HCT116 (cell line): Measurements from ENCODE around the gene FKBP4. TPM values are rescaled to one million over a fixed set of nuclear protein-coding genes. Genes with fewer than 3 reads are reported as not detected.

Experiments used
- ATAC-seq: fragments of 200-7000 bp; cut with Tn5 transposase; 2 replicates; pipeline ENCODE4 v1.9.1; 2020; ENCODE audit warnings: mild to moderate bottlenecking, moderate library complexity
- BruUV-seq: library from RNA; stranded (reverse); fragments of 400-500 nt; replicated peaks from 2 replicates; lab custom pipeline; 2021; lab: Mats Ljungman, UMichigan
- CTCF ChIA-PET: fragments of 300-600 bp; sonication (Branson Sonifier 250); formaldehyde crosslinking; loops from one replicate; lab custom pipeline; 2021; ENCODE audit warnings: antibody characterized with exemption; lab: Charles Lee
- POLR2A ChIA-PET: fragments of 300-600, 350-600 bp; sonication (Branson Sonifier 250); formaldehyde crosslinking; loops from one replicate; lab custom pipeline; 2021; ENCODE audit warnings: antibody characterized with exemption; lab: Charles Lee
- RAD21 ChIA-PET, 2 experiments: fragments of 300-600 bp; sonication (Branson Sonifier 250); formaldehyde crosslinking; loops; one replicate each; lab custom pipeline; 2023; ENCODE audit warnings: low total read pairs in 2 of 2; ENCODE audit not compliant: uncharacterized antibody in 2 of 2, unreplicated experiment in 2 of 2, low non-redundant PET in 1 of 2; lab: Charles Lee
- DNase-seq: peaks from one replicate; pipeline ENCODE4 v3.0.0-alpha.2; 2010; ENCODE audit warnings: low read depth, low spot score
- H2AFZ ChIP-seq: fragments of 200-600 bp; shearing (Covaris generic), sonication (generic); 2 replicates; pipeline ENCODE4 v1.6.1; 2017; ENCODE audit warnings: low read depth, mixed run types, mixed read lengths, antibody characterized with exemption, low read length; ENCODE audit not compliant: poor library complexity, severe bottlenecking
- H3K27ac ChIP-seq: 2 replicates; pipeline ENCODE4 v1.5.1; 2012; ENCODE audit warnings: low read depth, low read length
- H3K27me3 ChIP-seq: fragments of 200-600 bp; sonication (generic); 2 replicates; pipeline ENCODE4 v1.6.1; 2016; ENCODE audit warnings: mixed run types, low read length, mixed read lengths; ENCODE audit not compliant: insufficient read depth
- H3K36me3 ChIP-seq, 2 experiments: fragments of 200-500 bp in 1 of 2; fragments of 200-600 bp in 1 of 2; sonication (Bioruptor generic) in 1 of 2; sonication (generic) in 1 of 2; 2 replicates each; pipeline versions ENCODE4 v1.5.1 to v1.6.1; 2014 to 2016; ENCODE audit warnings: low read length in 2 of 2, inconsistent platforms in 1 of 2, mixed read lengths in 1 of 2, mixed run types in 1 of 2; ENCODE audit not compliant: insufficient read depth in 2 of 2, control insufficient read depth in 1 of 2
- H3K4me1 ChIP-seq, 2 experiments: fragments of 200-600 bp in 1 of 2; sonication (generic) in 1 of 2; 2 replicates each; pipeline versions ENCODE4 v1.5.1 to v1.6.1; 2012 to 2017; ENCODE audit warnings: low read length in 2 of 2, inconsistent platforms in 1 of 2, mild to moderate bottlenecking in 1 of 2, mixed read lengths in 1 of 2, mixed run types in 1 of 2, moderate library complexity in 1 of 2; ENCODE audit not compliant: insufficient read depth in 2 of 2, control insufficient read depth in 1 of 2
- H3K4me2 ChIP-seq: fragments of 200-600 bp; sonication (generic); 2 replicates; pipeline ENCODE4 v1.6.1; 2017; ENCODE audit warnings: mixed run types, low read length, mixed read lengths
- H3K4me3 ChIP-seq, 2 experiments: fragments of 200-600 bp in 1 of 2; sonication (generic) in 1 of 2; replicated peaks in 1 of 2; 2 replicates each; pipeline ENCODE4 v1.5.1; 2011 to 2016; ENCODE audit warnings: low read length in 2 of 2, control low read depth in 1 of 2, low read depth in 1 of 2, mild to moderate bottlenecking in 1 of 2, mixed read lengths in 1 of 2, mixed run types in 1 of 2
- H3K79me2 ChIP-seq: fragments of 200-600 bp; sonication (generic); 2 replicates; pipeline ENCODE4 v1.6.1; 2017; ENCODE audit warnings: mild to moderate bottlenecking, mixed run types, low read length, moderate library complexity, mixed read lengths; ENCODE audit not compliant: insufficient read depth
- H3K9ac ChIP-seq: fragments of 200-600 bp; sonication (generic); 2 replicates; pipeline ENCODE4 v1.6.1; 2016; ENCODE audit warnings: low read length, mixed read lengths
- H3K9me2 ChIP-seq: fragments of 200-600 bp; sonication (generic), shearing (Covaris generic); 2 replicates; pipeline ENCODE4 v1.6.1; 2017; ENCODE audit warnings: mixed run types, mild to moderate bottlenecking, moderate library complexity; ENCODE audit not compliant: insufficient read depth
- H3K9me3 ChIP-seq, 2 experiments: fragments of 200-500 bp in 1 of 2; fragments of 200-600 bp in 1 of 2; sonication (Bioruptor generic) in 1 of 2; sonication (generic) in 1 of 2; 2 replicates each; pipeline ENCODE4 v1.6.1; 2014 to 2017; ENCODE audit warnings: low read length in 2 of 2, mixed read lengths in 2 of 2, inconsistent platforms in 1 of 2, low read depth in 1 of 2, mild to moderate bottlenecking in 1 of 2, mixed run types in 1 of 2, moderate library complexity in 1 of 2; ENCODE audit not compliant: control insufficient read depth in 1 of 2, insufficient read depth in 1 of 2
- H4K20me1 ChIP-seq: fragments of 200-600 bp; sonication (generic), shearing (Covaris generic); 2 replicates; pipeline ENCODE4 v1.6.1; 2017; ENCODE audit warnings: mixed run types, mild to moderate bottlenecking, moderate library complexity; ENCODE audit not compliant: insufficient read depth
- CBX3 ChIP-seq: IDR thresholded peaks from 2 replicates; pipeline ENCODE4 v1.6.1; 2012; ENCODE audit warnings: low read depth
- CEBPB ChIP-seq: IDR thresholded peaks from 2 replicates; pipeline ENCODE4 v1.6.1; 2012; ENCODE audit warnings: low read depth
- CTCF ChIP-seq, 3 experiments: fragments of 200-600 bp in 1 of 3; sonication (generic) in 1 of 3; IDR thresholded peaks in 2 of 3; conservative IDR thresholded peaks in 1 of 3; 2 replicates each; pipeline ENCODE4 v1.5.1; 2012 to 2017; ENCODE audit warnings: low read depth in 2 of 3, low read length in 2 of 3, antibody characterized with exemption in 1 of 3, borderline replicate concordance in 1 of 3, control low read depth in 1 of 3, mild to moderate bottlenecking in 1 of 3, mixed read lengths in 1 of 3, mixed run types in 1 of 3, moderate library complexity in 1 of 3; ENCODE audit not compliant: insufficient read depth in 1 of 3
- EGR1 ChIP-seq: IDR thresholded peaks from 2 replicates; pipeline ENCODE4 v1.6.1; 2012; ENCODE audit warnings: low read depth
- EZH2 ChIP-seq: fragments of 200-600 bp; sonication (generic); IDR thresholded peaks from 2 replicates; pipeline ENCODE4 v1.6.1; 2017; ENCODE audit warnings: antibody characterized with exemption, mixed run types
- EZH2phosphoT487 ChIP-seq: fragments of 200-600 bp; IDR thresholded peaks from 2 replicates; pipeline ENCODE4 v1.6.1; 2018; ENCODE audit warnings: antibody characterized with exemption, borderline replicate concordance
- FOSL1 ChIP-seq: IDR thresholded peaks from 2 replicates; pipeline ENCODE4 v1.6.1; 2012; ENCODE audit warnings: low read depth
- JUND ChIP-seq: IDR thresholded peaks from 2 replicates; pipeline ENCODE4 v1.6.1; 2012
- POLR2A ChIP-seq: IDR thresholded peaks from 2 replicates; pipeline ENCODE4 v1.7.0; 2011; ENCODE audit warnings: borderline replicate concordance; ENCODE audit not compliant: insufficient read depth, insufficient read length; ENCODE audit errors: extremely low read depth
- POLR2AphosphoS5 ChIP-seq: IDR thresholded peaks from 2 replicates; pipeline ENCODE4 v1.6.1; 2011; ENCODE audit warnings: mild to moderate bottlenecking, low read depth, low read length, moderate library complexity
- RAD21 ChIP-seq: IDR thresholded peaks from 2 replicates; pipeline ENCODE4 v1.6.1; 2012; ENCODE audit warnings: low read depth, mild to moderate bottlenecking
- REST ChIP-seq: IDR thresholded peaks from 2 replicates; pipeline ENCODE4 v1.6.1; 2012; ENCODE audit warnings: low read depth
- SIN3A ChIP-seq: IDR thresholded peaks from 2 replicates; pipeline ENCODE4 v1.6.1; 2012; ENCODE audit warnings: low read depth
- SP1 ChIP-seq: IDR thresholded peaks from 2 replicates; pipeline ENCODE4 v1.6.1; 2012; ENCODE audit warnings: low read depth
- SRF ChIP-seq: IDR thresholded peaks from 2 replicates; pipeline ENCODE4 v1.6.1; 2012; ENCODE audit warnings: low read depth
- TCF7L2 ChIP-seq: IDR thresholded peaks from 2 replicates; pipeline ENCODE4 v1.7.0; 2011; ENCODE audit warnings: borderline replicate concordance, inconsistent platforms; ENCODE audit not compliant: insufficient read depth, insufficient read length; ENCODE audit errors: extremely low read depth
- YY1 ChIP-seq: IDR thresholded peaks from 2 replicates; pipeline ENCODE4 v1.6.1; 2011; ENCODE audit warnings: low read length, low read depth, moderate library complexity, mild to moderate bottlenecking; ENCODE audit not compliant: insufficient replicate concordance; ENCODE audit errors: extremely low read depth
- ZBTB33 ChIP-seq: IDR thresholded peaks from 2 replicates; pipeline ENCODE4 v1.6.1; 2011; ENCODE audit warnings: mild to moderate bottlenecking, low read length, moderate library complexity; ENCODE audit not compliant: insufficient replicate concordance; ENCODE audit errors: extremely low read depth
- ZNF274 ChIP-seq: fragments of 200-500 bp; sonication (Bioruptor generic); IDR thresholded peaks from 2 replicates; pipeline ENCODE4 v1.6.1; 2014; ENCODE audit warnings: mild to moderate bottlenecking, low read depth, low read length, inconsistent platforms
- intact Hi-C: fragments of 100-400 bp; cut with micrococcal nuclease; formaldehyde crosslinking; loops from 2 replicates; pipeline ENCODE4 v1.10.0; 2022
- total RNA-seq: library from RNA; stranded (reverse); gene quantifications from one replicate; pipeline ENCODE4 v1.2.1, GENCODE V29; 2021; ENCODE audit not compliant: unreplicated experiment
- TF ChIP-seq, protein P1 (sequence below): IDR thresholded peaks from 2 replicates; pipeline ENCODE4 v1.6.1; 2012

Gene FKBP4
- total RNA-seq, 1 experiment from 2014 or later = 178 TPM

GRCh38 chr12:2759733-2760132 lies 35.0 kb upstream of the FKBP4 start:
- intact Hi-C loops = no loop called here
- no peaks in the 10 kb centered on the region for H3K9me3 ChIP-seq

More at GRCh38 chr12:2759733-2760132, 35.0 kb upstream of the FKBP4 start:
- H3K4me1 ChIP-seq = no peaks in the 10 kb centered on the region
- ATAC-seq (no peak), DNase-seq (no peak)
- H3K9ac ChIP-seq = no peak overlapping the region
- H3K79me2 ChIP-seq = no peaks in the 10 kb centered on the region
- H4K20me1 ChIP-seq = no peaks in the 10 kb centered on the region
- CTCF ChIA-PET = no interaction called here
- no peaks in the 10 kb centered on the region for H3K9me2 ChIP-seq
- no peak overlapping the region for H3K4me3 ChIP-seq
- POLR2A ChIA-PET = no interaction called here
- BruUV-seq = no TSS peak
- RAD21 ChIA-PET = no interaction called here
- no peak overlapping the region for H3K4me2 ChIP-seq
- TF ChIP-seq REST (no peak), POLR2AphosphoS5 (no peak), EGR1 (no peak), TCF7L2 (no peak), SP1 (no peak), CTCF (IDR thresholded peaks at IDR 0.05 in 2 of 3, conservative IDR thresholded peaks at IDR 0.05 in 1 of 3; ENCODE audit: borderline replicate concordance in 1 of 3, insufficient read depth in 1 of 3, low read depth in 2 of 3, low read length in 2 of 3) (no peak), SRF (no peak), CBX3 (no peak), FOSL1 (no peak), RAD21 (no peak), ZNF274 (no peak), POLR2A (no peak), EZH2 (no peak), EZH2phosphoT487 (no peak), SIN3A (no peak), JUND (no peak), YY1 (no peak), ZBTB33 (no peak), CEBPB (no peak)
- TF ChIP-seq, protein P1, sequence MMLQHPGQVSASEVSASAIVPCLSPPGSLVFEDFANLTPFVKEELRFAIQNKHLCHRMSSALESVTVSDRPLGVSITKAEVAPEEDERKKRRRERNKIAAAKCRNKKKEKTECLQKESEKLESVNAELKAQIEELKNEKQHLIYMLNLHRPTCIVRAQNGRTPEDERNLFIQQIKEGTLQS = no peak
- no peak overlapping the region for H2AFZ ChIP-seq
- H3K27ac ChIP-seq = no peak overlapping the region
- no peaks in the 10 kb centered on the region for H3K36me3 ChIP-seq
- H3K27me3 ChIP-seq = peaks cover 76% of the 10 kb centered on the region
